Loucy (cell line): Measurements from ENCODE around the gene ZNF124.

Source experiments
- H2AFZ ChIP-seq: fragments of 200-600 bp; sonication (generic); 2 replicates; pipeline ENCODE4 v1.6.0; 2016; ENCODE audit warnings: antibody characterized with exemption, mild to moderate bottlenecking, low read length, moderate library complexity
- H3F3A ChIP-seq: fragments of 200-600 bp; 2 replicates; pipeline ENCODE4 v1.6.0; 2016; ENCODE audit warnings: antibody characterized with exemption, low read depth, mild to moderate bottlenecking
- H3K27me3 ChIP-seq: fragments of 200-600 bp; sonication (generic); 2 replicates; pipeline ENCODE4 v1.6.1; 2014; ENCODE audit warnings: low read length, mild to moderate bottlenecking; ENCODE audit not compliant: insufficient read depth, poor library complexity, severe bottlenecking
- H3K36me3 ChIP-seq: fragments of 200-600 bp; sonication (generic); 2 replicates; pipeline ENCODE4 v1.6.1; 2016; ENCODE audit warnings: low read length; ENCODE audit not compliant: insufficient read depth
- H3K4me1 ChIP-seq: fragments of 200-600 bp; sonication (generic); 2 replicates; pipeline ENCODE4 v1.5.1; 2014; ENCODE audit warnings: low read length, mild to moderate bottlenecking; ENCODE audit not compliant: insufficient read depth, poor library complexity, severe bottlenecking
- H3K4me2 ChIP-seq: fragments of 200-600 bp; sonication (generic); 2 replicates; pipeline ENCODE4 v1.6.0; 2014; ENCODE audit warnings: antibody characterized with exemption, low read length, low read depth, mild to moderate bottlenecking; ENCODE audit not compliant: poor library complexity, severe bottlenecking
- H3K4me3 ChIP-seq: fragments of 200-600 bp; sonication (generic); 2 replicates; pipeline ENCODE4 v1.5.1; 2014; ENCODE audit warnings: low read length, mild to moderate bottlenecking, mixed read lengths; ENCODE audit not compliant: poor library complexity, severe bottlenecking
- H3K79me2 ChIP-seq: fragments of 200-600 bp; sonication (generic); 2 replicates; pipeline ENCODE4 v1.6.1; 2014; ENCODE audit warnings: low read length; ENCODE audit not compliant: insufficient read depth
- H3K9ac ChIP-seq: fragments of 200-600 bp; sonication (generic); 2 replicates; pipeline ENCODE4 v1.6.0; 2014; ENCODE audit warnings: mild to moderate bottlenecking, low read depth, low read length, moderate library complexity; ENCODE audit not compliant: poor library complexity, severe bottlenecking
- H3K9me2 ChIP-seq: fragments of 200-600 bp; sonication (generic); replicated peaks from 2 replicates; pipeline ENCODE4 v1.6.1; 2016; ENCODE audit warnings: low read depth, low read length, mixed read lengths
- H3K9me3 ChIP-seq: fragments of 200-600 bp; sonication (generic); 2 replicates; pipeline ENCODE4 v1.6.1; 2014; ENCODE audit warnings: mild to moderate bottlenecking, antibody characterized with exemption, low read length, low read depth; ENCODE audit not compliant: insufficient read depth
- H4K20me1 ChIP-seq: fragments of 200-600 bp; sonication (generic); 2 replicates; pipeline ENCODE4 v1.6.0; 2014; ENCODE audit warnings: antibody characterized with exemption, low read length, mild to moderate bottlenecking; ENCODE audit not compliant: insufficient read depth, poor library complexity, severe bottlenecking
- CTCF ChIP-seq: fragments of 200-600 bp; sonication (generic); conservative IDR thresholded peaks from 2 replicates; pipeline ENCODE4 v1.5.1; 2014; ENCODE audit warnings: mild to moderate bottlenecking, antibody characterized with exemption, low read length
- EZH2phosphoT487 ChIP-seq: fragments of 200-600 bp; IDR thresholded peaks from 2 replicates; pipeline ENCODE4 v1.6.1; 2018; ENCODE audit warnings: antibody characterized with exemption, mild to moderate bottlenecking, moderate library complexity, borderline replicate concordance

The ZNF124 gene

GRCh38 chr1:247107694-247108093 is 64.1 kb downstream of the ZNF124 start:
- Histone ChIP-seq H3K36me3 (no peaks in the 10 kb centered on the region; the same call in 1 of the 2 replicates), H3K9ac (no peak overlapping the region), H3K79me2 (peaks cover 14% of the 10 kb centered on the region), H3K4me1 (peaks cover 12% of the 10 kb centered on the region), H3K4me2 (no peak overlapping the region), H2AFZ (no peak overlapping the region), H3K4me3 (no peak overlapping the region), H4K20me1 (peaks cover 7% of the 10 kb centered on the region), H3K27me3 (no peaks in the 10 kb centered on the region), H3F3A (no peaks in the 10 kb centered on the region), H3K9me2 (no peaks in the 10 kb centered on the region), H3K9me3 (peaks cover 5% of the 10 kb centered on the region)
- TF ChIP-seq CTCF: no peak
- TF ChIP-seq EZH2phosphoT487: no peak

- Histone ChIP-seq H3K79me2 (peaks cover 31% of the 10 kb centered on the region), H3K4me2 (no peak overlapping the region), H4K20me1 (peaks cover 8% of the 10 kb centered on the region), H3K9me2 (no peaks in the 10 kb centered on the region), H2AFZ (no peak overlapping the region), H3K27me3 (peaks cover 1% of the 10 kb centered on the region), H3K4me1 (peaks cover 18% of the 10 kb centered on the region), H3F3A (no peaks in the 10 kb centered on the region), H3K9me3 (peaks cover 22% of the 10 kb centered on the region), H3K9ac (no peak overlapping the region), H3K36me3 (peaks cover 13% of the 10 kb centered on the region), H3K4me3 (no peak overlapping the region)
- TF ChIP-seq EZH2phosphoT487: no peak
- TF ChIP-seq CTCF: no peak
These were observed 65.9 kb downstream of the ZNF124 start for GRCh38 chr1:247105966-247106365.
